ENCODE results near the gene GJB2.
"Not testable (repeated sequence)": the region's sequence is repeated elsewhere in the genome, so short reads cannot be mapped to it uniquely, and the experiment has no call there.

GJB2 gene

DNA sequence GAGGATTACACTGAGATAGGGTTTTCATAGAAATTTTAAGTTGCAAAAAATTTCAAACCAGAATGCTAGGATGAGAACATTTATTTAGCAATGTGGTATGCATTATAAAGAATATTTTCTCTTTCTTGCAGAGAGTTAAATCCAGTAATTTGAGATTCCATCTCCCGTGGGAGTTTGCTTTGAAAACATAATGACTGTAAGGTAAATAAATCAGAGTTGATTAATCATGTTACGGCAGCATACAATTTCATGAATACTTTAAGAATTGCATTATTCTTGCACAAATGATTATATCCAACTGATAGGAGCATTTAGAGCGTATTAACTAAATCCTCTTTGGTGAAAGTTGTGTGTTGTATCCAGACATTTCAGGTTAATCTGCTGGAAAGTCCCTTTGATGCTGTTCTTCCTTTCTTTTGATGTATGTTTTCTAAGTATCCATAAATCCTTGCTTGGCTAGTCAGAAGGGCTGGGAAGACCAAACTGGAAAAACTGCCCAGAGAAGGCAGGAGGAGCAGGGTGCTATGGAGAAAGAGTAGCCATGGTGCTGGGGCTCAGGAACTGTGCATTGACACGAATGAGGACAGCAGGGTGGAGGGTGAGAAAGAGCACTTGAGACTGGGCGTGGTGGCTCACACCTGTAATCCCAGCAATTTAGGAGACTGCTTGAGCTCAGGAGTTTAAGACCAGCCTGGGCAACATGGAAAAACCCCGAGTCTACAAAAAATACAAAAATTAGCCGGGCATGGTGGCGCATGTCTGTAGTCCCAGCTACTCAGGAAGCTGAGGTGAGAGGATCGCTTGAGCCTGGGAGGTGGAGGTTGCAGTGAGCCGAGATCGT, 27.1 kb downstream of the GJB2 start:
- DNase-seq, result no peak

DNA sequence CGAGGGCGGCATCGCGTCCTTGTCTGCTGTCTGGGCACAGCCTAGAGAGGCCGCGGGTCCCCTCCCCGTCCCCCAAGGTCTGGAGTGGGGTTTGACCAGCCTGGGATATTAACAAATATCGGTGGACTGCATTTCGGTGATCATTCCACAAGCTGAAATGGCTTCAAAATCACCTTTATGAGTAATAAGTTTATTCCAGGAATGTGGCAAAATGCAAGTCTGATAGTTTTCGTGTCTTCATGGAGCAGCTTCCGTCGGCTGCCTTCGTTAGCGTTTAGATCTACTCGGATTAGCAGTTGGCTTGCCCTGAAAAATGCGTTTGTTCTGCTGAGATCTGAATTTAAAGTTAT, 30.8 kb downstream of the GJB2 start:
- DNase-seq, result no peak

- peak; percentile 19 for DNase-seq
Measured at GRCh38 chr13:20161275-20161950, 31.3 kb downstream of the GJB2 start.

GRCh38 chr13:20160306-20161274, 32.1 kb downstream of the GJB2 start, which contains the start of gene GJA3:
Gene GJA3 (minus strand): TSS chr13:20161052. CDS start chr13:20143288, 17,764 bp downstream.
- peak; percentile 23 for DNase-seq

GRCh38 chr13:20159646-20160305, 33.0 kb downstream of the GJB2 start:
- DNase-seq, result no peak

GRCh38 chr13:20157151-20157796, 35.5 kb downstream of the GJB2 start:
- DNase-seq, result no peak

- no peak for DNase-seq
Measured at GRCh38 chr13:20156702-20157101, 36.0 kb downstream of the GJB2 start.

DNA sequence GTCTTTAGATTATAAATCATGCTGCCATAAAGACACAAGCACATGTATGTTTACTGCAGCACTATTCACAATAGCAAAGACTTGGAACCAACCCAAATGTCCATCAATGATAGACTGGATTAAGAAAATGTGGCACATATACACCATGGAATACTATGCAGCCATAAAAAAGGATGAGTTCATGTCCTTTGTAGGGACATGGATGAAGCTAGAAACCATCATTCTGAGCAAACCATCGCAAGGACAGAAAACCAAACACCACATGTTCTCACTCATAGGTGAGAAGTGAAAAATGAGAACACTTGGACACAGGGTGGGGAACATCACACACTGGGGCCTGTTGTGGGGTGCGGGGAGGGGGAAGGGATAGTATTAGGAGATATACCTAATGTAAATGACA, 39.4 kb downstream of the GJB2 start:
- DNase-seq, result not testable (repeated sequence)

- DNase-seq, result no peak
Measured at GRCh38 chr13:20151612-20152011, 41.1 kb downstream of the GJB2 start.

- no peak for DNase-seq
Measured at GRCh38 chr13:20151016-20151415, 41.7 kb downstream of the GJB2 start.

GRCh38 chr13:20150561-20150960, 42.2 kb downstream of the GJB2 start:
- no peak for DNase-seq

DNA sequence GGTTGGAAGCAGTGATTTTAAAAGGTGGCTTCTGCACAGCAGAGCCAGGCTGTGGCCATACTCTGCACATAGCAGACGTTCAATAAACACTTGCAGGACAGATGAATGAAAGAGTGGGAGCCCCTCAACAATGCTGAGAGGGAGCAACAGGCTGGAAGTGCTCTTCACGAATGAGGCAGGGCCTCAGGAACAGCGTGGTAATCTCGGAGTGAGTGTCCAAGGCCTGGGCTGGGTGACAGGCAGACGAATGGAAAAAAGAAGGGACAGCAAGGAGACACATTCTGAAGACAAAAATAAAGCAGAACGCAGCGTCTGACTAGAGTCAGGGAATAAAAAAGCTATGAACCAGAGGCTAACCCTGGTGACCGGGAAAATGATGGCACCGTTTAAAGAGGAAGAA, 43.0 kb downstream of the GJB2 start:
- DNase-seq, result no peak

DNA sequence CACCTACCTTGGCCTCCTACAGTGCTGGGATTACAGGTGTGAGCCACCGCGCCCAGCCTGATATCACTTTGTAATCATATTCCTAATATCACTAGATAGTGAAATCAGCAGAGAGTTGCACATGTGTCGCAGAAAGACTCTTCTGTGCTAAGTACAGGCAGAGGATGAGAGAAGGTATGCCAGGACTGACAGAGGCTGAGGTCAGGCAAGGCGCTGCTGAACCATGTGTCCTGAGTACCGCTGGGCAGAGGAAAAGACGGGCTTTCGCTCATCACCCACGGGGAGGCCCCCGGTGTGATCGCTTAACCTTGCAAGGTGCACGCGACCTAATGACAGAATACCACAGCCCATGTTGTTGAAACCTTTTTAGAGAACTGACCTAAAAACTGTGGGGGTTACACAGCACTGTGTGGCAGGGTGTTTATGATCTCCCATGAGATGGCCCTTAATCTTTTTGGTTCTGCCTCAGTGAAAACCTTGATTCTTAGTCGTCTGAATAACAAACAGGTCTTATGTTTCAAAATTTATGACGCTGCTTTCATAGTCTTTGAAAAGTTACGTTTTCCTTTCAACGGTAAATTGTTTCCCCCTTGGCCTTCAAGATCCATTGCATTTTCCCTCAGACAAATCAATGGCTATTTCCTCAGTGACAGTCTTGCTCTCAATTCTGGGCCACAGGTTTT, 44.1 kb downstream of the GJB2 start:
- no peak for DNase-seq

DNA sequence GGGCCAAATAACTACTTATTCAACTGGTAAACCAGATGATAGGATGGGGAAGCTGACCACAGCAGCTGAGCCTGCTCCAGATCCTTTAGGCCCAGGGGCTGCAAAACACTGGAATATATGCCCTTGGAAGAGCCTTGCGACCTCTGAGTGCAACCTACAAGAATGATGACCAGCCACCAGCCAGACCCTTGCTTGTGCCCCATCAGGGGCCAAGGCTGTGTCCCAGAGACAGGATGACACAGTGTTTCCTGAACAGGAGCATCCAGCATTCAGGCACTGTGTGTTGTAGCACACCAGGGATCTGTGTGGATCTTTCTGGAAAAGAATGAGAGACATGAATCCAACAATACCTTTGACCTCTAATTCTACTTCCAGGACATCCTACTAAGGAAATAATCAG, 46.4 kb downstream of the GJB2 start:
- DNase-seq, result no peak

GRCh38 chr13:20145521-20145920, 47.2 kb downstream of the GJB2 start:
- DNase-seq, result no peak

DNA sequence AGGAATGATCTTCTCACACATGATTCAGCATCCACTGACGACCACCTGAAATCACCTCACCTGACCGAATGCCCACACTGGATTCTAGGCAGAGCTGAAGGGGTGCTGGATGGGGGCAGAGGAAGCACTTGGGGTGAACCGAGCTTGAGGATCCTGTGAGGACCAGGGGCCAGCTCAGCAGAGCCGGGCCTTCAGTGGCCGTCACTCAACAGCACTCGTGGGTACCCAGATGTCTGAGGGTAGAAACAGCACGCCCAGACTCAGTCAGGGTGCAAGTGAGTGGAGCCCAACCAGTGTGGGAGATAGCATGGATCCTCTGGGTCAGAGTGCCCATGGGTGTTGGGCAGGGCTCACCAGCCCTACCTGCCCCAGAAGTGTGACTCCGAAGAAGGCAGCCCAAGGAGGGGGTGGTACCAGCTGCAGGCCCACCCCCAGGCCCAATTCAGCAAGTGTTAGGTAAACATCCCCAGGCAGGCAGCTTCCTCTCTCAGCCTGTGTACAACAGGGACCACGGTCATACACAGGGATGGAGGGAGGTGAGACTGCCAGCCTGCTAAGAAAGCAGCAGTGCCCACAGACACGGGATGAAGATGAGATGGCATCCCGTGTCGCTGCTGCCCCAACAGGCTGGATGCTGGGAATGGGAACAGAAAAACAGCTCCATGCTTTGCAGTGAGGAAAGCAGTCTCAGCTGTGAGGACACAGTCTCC, 48.4 kb downstream of the GJB2 start:
- no peak for DNase-seq

DNA sequence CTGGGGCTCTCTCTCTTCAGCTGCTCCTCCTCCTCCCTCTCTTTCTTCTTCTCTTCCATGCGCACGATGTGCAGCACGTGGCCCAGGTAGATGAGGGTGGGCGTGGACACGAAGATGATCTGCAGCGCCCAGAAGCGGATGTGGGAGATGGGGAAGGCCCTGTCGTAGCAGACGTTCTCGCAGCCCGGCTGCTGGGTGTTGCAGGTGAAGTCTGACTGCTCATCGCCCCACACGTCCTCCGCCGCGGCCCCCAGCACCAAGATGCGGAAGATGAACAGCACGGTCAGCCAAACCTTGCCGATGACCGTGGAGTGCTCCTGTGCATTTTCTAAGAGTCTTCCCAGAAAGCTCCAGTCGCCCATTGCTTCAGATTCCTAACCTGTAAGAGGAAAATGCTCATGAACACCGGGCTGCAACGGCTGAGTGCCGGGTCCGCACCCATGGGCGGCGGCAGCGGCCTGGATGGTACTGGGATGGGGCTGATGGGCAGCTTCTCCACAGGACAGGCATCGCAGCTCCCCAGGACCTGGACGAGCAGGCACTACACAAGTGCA, 49.7 kb downstream of the GJB2 start:
- no peak for DNase-seq

DNA sequence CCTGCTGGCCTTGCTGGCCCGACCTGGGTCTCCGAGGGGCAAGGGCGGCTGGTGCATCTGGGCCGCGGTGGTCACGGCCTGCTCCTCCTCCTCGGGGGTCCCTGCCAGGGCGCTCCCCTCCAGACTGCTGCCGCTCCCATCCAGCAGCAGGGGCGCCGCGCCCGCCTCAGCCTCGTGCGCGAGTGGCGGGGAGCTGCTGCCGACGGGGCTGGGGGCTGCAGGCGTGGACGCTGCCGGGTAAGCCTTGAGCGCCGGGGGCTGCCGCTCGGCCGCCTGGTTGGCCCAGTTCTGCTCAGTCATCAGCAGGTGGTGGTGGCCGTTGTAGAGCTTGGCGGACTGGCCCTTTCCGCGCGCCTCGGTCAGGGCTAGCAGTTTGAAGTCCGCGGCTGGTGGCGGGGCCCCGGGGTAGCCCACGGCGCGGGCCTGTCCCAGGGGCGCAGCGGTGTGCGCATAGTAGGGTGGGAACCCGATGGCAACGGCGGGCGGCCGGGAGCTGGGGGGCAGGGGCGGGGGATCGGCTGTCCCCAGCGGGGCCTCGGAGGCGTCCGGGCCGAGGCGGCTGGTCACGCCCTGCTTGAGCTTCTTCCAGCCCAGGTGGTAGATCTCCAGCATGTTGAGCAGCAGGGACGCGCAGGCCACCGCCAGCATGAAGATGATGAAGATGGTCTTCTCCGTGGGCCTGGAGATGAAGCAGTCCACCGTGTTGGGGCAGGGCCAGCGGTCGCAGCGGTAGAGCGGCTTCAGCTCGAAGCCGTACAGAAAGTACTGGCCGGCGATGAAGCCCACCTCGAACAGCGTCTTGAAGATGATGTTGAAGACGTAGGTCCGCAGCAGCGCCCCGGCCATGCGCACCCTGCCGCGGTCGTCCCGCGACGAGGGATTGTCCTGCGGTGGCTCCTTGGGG, 50.5 kb downstream of the GJB2 start:
- no peak for DNase-seq
